Breast epithelium (tissue), 3 donors: ENCODE measurements around the gene ACIN1.

Source experiments
- POLR2AphosphoS5 ChIP-seq, 3 donors: sonication (generic); formaldehyde crosslinking; IDR thresholded peaks; one replicate each; pipeline ENCODE4 v1.6.1; 2017; ENCODE audit warnings: antibody characterized with exemption in 3 of 3
- TF ChIP-seq, protein P1 (sequence below), 3 donors: fragments of 450-650 bp; IDR thresholded peaks; one replicate each; pipeline ENCODE4 v1.5.1; 2016 to 2017; ENCODE audit warnings: antibody characterized with exemption in 3 of 3, mild to moderate bottlenecking in 3 of 3, moderate library complexity in 3 of 3

DNA sequence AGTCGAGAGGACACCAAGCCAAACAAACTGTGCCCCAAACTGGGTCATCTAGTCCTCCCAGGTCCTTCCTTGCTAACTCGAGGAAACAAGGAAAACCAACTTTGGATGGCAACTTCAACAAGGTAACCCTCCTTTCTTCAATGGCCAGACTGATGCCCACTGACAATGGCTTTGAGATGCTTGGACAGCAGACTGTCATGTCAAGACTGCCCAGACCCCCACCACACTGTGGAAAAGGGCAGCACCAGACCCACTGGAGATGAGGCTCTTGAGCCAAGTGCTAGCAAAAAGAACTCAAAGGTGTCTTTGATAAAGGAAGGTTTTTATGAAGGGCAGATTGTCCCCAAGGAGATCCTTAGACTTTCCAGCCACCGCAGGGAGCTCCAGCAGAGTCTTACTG lies 28.6 kb downstream of the ACIN1 start:
- TF ChIP-seq, protein P1, sequence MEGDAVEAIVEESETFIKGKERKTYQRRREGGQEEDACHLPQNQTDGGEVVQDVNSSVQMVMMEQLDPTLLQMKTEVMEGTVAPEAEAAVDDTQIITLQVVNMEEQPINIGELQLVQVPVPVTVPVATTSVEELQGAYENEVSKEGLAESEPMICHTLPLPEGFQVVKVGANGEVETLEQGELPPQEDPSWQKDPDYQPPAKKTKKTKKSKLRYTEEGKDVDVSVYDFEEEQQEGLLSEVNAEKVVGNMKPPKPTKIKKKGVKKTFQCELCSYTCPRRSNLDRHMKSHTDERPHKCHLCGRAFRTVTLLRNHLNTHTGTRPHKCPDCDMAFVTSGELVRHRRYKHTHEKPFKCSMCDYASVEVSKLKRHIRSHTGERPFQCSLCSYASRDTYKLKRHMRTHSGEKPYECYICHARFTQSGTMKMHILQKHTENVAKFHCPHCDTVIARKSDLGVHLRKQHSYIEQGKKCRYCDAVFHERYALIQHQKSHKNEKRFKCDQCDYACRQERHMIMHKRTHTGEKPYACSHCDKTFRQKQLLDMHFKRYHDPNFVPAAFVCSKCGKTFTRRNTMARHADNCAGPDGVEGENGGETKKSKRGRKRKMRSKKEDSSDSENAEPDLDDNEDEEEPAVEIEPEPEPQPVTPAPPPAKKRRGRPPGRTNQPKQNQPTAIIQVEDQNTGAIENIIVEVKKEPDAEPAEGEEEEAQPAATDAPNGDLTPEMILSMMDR (IDR thresholded peaks at IDR 0.05): no peak
- no peak for TF ChIP-seq POLR2AphosphoS5 (IDR thresholded peaks at IDR 0.05)
